Stimulated activated CD4-positive, alpha-beta T cell treated with anti-CD3 and anti-CD28 coated beads, Interleukin-12 subunit alpha, Interleukin-12 subunit beta, amount 100 ng/mL, for 4 hours (primary cell): ENCODE data around the gene F10.

ENCODE experiments used
- DNase-seq: peaks from one replicate; pipeline ENCODE4 v3.0.0-alpha.2; 2020

Gene F10

DNA sequence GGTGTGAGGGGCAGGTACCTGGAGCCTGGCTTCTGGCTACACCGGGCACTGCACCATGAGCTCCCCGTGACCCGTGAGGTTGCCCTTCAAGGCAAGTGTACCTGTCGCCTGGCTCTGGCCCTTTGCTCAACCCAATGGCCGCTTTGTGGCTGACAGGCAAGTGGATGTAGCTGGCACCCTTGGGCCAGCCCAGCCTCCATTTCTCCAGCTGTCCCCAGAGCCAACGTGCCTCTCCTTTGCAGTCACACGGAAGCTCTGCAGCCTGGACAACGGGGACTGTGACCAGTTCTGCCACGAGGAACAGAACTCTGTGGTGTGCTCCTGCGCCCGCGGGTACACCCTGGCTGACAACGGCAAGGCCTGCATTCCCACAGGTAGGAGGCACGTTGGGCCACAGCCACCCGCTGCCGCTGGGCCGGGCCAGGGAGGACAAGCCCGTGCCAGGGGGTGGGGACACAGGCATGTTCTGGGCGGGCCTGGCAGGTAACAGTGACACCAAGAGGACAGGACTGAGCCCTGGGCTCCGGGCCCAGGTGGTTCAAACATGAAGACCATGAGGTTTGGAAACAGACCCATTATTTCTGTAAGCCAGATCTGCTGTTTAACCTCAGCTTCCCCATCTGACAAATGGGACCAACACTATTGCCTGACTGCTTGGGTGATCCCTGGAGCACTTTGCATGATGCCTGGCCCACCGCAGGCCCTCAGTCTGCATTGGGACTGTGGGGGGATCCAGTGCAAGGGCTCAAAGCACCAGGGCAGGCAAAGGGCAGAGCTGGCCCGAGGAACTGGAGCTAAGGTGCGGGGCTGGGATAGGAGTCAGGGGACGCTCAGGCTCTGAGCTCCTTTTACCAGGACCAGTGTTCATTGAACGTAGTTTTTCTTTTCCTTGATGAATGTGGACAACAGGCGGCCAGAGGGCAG is 18.3 kb downstream of the F10 start:
- no peak for DNase-seq

DNA sequence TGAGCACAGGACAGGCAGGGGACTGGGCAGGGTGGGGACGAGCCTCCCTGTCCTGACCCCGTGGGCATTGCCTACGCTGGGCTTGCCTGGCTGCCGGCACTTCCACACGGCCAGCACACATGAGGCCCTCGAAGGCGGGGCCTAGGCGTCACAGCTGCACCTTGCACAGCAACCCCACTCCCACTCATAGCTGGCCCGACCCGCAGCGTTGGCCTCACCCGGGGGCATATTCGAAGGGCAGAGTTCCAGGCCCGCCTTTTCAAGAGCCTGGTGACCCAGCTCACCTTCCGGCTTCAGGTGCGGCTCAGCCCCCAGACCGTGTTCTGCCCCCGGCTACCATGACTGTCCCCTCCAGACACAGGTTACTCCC is 19.0 kb downstream of the F10 start:
- no peak for DNase-seq

DNA sequence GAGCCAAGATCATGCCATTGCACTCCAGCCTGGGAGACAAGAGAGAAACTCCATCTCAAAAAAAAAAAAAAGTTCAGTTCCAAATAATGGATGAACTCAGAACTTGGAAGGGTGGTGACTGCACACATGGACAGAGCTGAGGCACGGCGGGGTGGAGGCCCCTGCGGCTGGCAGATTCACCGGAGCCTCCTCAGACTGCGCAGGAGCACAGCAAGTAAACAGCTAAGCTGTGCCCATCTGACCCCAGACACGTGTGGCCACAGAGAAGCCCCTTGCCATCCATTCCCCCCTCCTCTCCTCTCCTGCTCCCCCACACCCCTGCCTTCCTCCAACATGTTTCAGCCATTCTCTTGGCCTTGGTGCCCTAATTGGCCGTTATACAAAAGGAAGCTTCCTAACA is 20.3 kb downstream of the F10 start:
- no peak for DNase-seq

DNA sequence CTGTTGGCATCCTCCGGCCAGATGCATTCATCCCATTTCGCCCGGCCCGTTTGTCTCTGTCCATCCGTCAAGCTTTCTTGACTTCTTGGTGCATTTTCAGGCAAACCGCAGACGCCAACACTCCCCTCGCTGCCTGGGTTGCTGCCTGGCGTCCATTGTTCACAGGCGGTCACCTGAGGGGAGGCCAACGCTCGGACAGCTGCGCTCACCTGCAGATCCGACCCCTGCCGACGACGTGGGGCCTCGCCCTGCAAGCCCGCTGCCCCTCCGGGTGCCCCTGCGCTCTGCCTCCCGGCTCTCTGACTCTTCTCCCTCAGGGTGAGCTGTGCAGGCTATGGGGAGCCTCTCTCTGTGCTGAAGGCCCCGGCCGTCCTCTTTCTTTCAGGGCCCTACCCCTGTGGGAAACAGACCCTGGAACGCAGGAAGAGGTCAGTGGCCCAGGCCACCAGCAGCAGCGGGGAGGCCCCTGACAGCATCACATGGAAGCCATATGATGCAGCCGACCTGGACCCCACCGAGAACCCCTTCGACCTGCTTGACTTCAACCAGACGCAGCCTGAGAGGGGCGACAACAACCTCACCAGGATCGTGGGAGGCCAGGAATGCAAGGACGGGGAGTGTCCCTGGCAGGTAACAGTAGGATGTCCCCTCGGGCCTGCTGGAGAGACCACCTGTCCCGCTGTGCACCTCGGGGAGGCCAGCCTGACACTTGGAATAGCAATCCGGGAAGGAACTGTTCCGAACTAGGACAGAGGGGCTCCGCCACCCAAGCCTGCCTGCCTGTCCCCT is 21.1 kb downstream of the F10 start:
- no peak for DNase-seq

DNA sequence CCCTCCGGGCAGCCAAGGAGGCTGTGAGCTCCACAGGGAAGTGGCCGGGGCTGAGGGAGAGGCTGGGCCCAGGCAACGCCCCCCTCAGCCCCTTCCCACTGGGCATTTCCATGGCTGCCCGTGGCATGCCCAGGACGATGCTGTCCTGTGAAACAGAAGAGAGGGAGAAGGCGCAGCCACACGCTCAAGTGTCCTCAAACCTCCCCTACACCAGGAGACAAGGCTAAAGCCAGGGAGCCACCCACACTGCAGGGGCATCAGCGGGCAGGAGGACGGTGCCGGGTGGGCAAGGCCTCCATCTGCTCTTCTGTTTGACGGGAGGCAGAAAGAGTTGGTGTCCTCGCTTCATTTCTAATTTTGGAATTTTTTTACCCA is 21.6 kb downstream of the F10 start:
- DNase-seq, result no peak

DNA sequence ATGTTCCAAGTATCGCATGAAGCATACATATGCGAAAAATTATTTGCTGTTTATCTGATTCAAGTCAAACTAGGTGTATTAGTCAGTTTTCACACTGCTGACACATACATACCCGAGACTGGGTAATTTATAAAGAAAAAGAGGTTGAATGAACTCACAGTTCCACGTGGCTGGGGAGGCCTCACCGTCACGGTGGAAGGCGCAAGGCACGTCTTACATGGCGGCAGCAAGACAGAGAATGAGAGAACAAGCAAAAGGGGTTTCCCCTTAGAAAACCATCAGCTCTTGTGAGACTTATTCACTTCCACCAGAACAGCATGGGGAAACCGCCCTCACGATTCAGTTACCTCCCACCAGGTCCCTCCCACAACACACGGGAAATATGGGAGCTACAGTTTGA is 22.9 kb downstream of the F10 start:
- DNase-seq, result peak; percentile 33

DNA sequence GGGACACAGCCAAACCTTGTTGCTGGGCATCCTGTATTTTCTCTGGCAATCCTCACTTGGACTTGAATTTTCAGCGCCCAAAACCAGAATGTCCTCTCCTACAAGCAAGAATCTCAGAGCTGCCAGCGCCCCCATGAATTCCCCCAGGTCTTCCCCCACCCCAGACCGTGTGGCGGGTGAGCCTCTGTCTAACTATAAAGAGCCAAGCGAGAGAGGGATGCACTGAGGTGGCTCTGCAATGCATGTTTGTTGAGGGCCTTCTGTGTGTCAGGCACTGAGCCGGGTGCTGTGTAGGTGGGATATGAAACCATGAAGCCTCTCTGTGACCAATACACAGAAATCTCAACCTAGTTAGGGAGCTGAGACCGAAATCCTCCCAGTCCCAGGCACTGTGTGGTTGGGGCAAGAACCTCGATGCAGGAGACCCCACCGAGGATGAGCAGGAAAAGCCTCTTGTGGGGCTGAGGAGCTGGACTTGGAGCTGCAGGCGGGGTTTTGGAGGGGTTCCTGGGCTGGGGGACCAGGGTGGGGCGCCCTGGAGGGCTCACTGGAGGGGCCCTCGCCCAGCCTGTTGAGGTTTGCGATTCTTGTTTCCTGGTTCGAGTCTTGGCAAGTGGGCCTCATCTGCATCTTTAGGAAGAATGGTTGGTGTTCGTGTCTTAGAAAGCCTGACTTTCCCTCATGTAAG is 23.5 kb downstream of the F10 start:
- DNase-seq, result no peak

DNA sequence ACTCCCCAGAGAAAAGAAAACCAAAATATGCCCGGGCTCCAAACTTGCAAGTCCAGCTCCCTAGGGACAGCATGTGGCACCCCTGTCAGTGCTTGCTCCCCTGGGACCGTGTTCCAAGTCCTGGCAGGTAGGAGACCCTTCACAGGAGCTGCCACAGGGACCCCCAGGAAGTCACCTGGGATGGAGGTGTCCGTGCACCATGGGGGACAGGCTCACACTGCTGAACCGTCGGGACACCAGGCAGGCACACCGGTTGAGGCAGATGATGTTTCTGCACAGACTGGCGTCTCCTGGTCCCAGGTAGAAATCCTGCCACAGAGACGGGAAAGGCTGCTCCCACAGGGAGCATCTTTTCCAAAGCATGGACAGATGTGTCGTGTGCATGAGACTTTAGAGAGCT is 24.2 kb downstream of the F10 start:
- DNase-seq, result no peak

DNA sequence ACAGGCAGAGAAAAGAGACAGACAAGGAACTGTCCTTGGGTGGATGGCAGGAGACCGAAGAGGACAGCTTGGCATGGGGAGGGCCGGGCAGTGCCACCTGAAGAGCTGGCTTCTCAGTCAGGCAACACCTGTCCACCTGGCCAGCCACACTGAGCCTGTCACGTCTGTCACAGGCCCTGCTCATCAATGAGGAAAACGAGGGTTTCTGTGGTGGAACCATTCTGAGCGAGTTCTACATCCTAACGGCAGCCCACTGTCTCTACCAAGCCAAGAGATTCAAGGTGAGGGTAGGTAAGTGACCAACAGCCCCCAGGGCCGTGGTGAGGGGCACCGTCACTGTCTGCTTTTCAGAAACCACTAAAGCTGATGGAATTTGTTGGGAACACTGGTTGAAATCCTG is 24.6 kb downstream of the F10 start:
- no peak for DNase-seq

DNA sequence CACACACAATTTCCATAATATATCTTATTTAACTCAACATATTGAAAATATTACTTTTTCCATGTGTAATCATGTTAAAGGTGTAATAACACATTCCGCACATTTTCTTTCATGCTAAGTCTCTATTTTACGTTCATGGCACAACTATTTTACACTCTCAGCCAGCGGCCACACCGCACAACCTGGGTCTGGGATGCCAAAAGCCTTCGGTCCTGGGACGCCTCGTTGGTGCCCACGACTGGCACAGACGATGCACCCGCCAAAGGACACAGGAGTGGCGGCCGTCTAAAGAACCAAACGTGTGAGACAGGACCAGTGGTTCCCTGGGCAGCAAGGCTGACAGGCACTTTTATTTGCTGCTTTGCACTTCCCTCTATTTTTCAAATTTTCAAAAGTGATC is 25.8 kb downstream of the F10 start:
- DNase-seq, result no peak

DNA sequence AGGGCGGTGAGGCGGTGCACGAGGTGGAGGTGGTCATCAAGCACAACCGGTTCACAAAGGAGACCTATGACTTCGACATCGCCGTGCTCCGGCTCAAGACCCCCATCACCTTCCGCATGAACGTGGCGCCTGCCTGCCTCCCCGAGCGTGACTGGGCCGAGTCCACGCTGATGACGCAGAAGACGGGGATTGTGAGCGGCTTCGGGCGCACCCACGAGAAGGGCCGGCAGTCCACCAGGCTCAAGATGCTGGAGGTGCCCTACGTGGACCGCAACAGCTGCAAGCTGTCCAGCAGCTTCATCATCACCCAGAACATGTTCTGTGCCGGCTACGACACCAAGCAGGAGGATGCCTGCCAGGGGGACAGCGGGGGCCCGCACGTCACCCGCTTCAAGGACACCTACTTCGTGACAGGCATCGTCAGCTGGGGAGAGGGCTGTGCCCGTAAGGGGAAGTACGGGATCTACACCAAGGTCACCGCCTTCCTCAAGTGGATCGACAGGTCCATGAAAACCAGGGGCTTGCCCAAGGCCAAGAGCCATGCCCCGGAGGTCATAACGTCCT is 26.4 kb downstream of the F10 start:
- DNase-seq, result no peak

DNA sequence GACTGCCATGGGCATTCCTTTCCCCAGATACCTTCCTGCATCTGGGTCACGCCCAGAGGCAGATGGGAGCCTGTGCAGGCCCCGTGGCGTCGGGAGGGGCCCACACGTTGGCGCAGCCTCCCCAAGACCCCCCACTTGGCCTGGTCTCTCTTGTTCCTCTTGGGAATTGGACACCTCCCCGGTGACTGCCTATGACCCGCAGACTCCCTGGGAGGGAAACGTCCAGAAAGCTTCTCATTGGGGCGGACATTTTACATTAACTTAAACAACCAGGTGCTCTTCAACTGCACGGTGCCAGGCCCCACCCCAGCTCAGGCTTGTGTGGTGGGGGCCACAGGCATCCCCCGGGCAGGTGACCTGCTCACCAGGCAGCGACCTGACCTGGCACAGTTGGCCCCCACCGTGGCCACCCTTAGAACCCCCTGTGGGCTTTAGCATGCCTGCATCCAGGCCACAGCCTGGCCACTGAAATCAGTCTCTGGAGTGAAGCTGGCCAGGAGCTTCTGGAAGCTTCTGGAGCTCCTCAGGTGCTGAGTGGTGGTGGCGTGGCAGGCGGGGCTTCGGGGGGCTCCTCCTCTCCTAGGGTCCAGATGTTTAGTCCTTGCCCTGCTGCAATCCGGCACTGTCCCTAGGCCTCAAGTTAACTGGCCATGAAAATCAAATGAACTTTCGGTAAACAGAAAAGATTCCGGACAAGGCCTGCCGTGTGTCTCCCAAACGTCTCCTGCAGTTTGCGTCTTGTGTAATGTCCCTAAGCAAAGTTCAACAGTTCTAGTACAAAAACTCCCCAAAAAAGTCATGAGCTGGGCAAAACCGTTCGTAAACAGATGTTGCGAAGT is 27.3 kb downstream of the F10 start:
- no peak for DNase-seq

DNA sequence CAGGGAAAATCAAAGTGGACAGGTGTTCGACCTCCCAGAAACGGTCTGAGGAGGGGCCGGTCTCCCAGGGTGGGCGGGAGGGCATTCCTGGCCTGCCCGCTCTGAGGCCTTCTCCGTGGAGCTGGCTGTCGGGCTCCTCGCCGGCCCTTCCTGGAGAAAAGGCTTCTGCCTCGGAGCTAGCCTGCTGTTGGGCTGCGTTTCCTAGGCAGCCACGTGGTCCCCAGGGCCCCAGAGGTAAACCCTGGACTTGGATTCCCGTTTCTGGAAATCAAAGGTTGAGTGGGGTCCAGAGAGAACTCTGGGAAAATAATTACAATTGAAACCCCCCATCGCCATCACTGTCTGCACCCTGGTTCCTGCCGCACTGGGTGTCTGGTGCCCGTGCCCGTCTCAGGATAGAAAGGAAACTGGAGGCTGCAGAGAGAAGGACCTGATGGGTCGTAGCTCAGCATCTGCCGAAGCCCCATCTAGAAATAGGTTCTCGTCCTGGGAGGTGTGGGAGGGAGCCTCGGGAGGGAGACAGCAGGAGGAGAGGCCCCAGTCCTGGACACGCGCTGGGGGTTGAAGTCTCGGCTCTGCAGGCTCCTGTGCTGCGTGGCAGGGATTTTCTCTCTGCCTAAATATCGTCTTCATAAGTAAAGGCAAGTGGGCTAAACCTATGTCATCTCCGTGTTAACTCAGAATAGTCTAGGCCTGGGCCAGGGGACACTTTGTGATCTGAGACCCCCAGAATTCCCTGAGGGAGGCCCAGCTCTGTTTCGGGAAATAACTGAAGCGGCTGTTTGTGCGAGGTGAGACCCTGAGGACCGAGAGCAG is 28.2 kb downstream of the F10 start:
- no peak for DNase-seq

DNA sequence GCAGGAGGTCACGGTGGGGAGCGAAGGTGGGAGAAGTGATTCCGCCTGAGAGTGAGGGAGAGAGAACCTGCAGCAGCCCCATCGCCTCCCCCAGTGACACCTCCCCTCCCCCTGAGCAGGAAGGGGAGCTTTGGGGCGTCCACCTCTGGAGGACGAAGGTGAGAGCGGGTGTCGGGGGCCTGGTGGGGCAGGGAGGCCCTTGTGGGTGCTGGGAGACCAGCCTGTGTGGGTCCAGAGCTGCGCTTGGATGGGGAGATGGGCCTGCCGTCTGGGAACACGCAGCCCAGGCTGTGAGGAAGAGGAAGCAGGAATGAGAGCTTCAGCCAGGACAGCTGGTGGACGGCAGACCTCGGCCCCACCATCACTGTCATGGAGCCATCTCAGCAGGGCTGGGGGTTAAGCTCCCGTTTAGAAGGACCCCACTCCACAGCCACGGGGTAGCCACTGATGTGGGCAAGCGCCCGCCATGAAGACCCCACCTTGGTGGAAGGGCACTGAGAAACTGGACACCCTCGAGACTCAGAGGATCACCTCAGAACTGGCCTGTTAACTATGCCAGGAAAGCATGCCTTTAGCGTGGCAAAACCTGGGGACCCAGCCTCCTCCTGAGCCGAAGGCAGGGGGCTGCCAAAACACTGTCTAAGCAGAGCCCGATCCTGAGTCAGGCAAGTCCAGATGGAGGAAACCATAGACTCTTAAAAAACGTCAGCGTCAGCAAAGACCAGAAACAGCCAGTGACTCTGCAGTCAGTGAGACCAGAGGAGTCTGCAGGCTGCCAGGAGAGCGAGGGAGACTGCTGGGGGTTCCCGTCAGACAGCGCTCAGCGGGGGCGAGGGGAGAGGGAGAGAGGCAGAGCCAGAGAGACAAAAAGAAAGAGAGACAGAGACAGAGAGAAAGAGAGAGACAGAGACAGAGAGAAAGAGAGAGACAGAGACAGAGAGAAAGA is 29.4 kb downstream of the F10 start:
- no peak for DNase-seq

DNA sequence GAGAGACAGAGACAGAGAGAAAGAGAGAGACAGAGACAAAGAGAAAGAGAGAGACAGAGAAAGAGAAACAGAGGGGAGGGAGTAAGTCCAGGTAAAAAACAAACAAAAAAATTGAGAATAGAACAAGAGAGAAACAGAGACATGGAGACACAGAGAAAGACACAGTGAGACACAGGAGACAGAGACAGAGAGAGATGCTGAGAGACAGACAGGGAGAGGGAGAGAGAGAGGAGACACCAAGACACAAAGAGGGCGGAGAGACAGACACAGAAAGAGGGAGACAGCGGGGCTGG is 30.0 kb downstream of the F10 start:
- DNase-seq, result no peak

DNA sequence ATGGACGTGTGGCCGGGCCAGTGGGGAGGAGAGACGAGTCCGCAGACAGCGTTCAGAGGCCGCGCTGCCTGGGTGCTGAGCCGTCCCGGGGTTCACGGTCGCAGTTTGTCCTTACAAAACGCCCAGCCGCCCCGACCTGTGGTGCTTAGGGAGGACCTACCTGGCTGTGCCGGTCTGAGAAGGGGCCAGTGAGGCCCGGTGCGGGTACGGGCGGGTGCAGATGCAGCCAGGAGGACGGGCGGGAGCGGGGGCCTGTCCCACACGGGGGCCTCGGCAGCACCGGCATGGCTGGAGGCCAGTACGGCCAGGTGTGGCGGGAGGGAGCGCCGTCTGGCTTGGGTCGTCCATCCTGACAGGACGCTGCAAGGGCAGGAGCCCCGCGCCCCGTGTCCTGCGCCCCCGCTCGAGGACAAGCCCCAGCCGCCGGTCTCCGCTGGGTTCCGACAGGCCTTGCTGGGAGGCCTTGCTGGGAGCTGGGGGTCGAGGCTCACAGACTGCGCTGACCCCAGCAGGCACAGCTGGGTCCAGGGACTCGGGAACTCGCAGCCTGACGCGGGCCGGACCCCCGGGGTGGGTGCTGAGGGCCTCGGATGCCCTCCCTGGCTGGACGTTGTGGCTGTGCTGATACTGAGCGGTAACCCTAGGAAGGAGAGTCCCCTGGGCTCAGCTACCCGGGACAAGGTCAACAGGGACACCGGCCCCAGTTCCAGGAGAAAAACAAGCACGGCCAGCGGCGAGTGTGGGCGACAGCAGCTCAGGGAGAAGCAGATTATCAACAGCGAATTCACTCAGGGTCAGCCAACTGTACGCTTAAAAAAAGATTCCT is 30.6 kb downstream of the F10 start:
- DNase-seq, result no peak

DNA sequence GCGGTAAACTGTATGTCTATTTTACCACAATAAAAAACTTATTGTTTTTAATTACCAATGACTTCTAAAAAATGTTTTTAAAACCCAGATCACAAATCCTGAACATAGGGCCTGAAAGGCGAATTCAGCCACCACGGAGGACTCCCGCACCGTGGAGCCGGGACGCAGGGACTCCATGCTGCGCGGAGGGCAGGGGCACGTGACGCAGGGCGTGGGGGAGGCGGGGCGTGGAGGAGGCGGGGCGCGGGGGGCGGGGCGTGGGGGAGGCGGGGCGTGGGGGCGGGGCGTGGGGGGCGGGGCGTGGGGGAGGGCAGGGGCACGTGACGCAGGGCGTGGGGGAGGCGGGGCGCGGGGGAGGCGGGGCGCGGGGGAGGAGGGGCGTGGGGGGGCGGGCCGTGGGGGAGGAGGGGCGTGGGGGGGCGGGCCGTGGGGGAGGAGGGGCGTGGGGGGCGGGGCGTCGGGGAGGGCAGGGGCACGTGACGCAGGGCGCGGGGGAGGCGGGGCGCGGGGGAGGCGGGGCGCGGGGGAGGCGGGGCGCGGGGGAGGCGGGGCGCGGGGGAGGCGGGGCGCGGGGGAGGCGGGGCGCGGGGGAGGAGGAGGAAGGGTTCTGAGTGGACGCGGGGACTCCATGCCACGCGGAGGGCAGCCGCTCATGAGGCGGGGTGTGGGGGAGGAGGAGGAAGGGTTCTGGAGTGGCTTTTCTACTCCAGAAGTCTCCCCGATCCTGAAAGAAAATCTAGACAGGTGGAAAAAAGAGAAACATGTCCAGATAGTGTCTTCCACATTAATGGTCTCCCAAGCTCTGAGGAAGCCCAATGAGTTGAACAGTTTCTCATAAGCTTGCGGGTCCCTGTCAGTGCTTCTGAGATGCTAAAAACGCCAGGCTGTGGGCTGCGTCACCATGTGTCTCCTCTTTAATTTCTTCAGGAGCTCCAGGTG is 31.5 kb downstream of the F10 start:
- DNase-seq, result peak; percentile 65

DNA sequence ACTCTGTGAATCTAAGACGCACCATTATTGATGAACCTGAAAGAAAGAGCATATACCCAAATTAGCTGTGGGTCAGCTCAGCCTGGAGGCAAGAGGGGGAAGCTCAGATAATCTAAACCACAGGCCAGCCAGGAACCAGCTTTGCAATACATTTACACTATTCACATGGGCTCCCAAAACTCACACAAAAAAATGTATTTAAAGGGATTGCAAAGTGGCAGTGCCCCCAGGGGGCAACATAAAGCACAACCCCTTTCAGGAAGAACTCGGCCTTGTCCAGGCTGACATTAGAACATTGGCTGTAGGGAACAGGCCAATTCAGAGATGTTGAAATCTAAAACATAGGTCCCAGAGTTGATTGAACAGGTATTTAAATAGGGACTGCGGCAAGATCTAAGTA is 32.6 kb downstream of the F10 start:
- no peak for DNase-seq
